ENCODE results near the gene CAMSAP3. TPM values are rescaled to one million over a fixed set of nuclear protein-coding genes. Genes with fewer than 3 reads are reported as not detected.
A peak's percentile ranks its signal among the peaks of the same experiment; 100 is the strongest.

CAMSAP3 gene
- total RNA-seq, 1 donor, result not detected

GRCh38 chr19:7596211-7596937 lies 711 bp downstream of the CAMSAP3 start:
- no peak for DNase-seq (ENCODE audit: low read depth)
- TF ChIP-seq CTCF (IDR thresholded peaks at IDR 0.05; ENCODE audit: insufficient read depth, low read length), result no peak
- no peak overlapping the region for H3K4me3 ChIP-seq (ENCODE audit: low read depth, low read length)

GRCh38 chr19:7597689-7598088 lies 2.0 kb downstream of the CAMSAP3 start:
- DNase-seq (ENCODE audit: low read depth), result no peak
- no peak for TF ChIP-seq CTCF (IDR thresholded peaks at IDR 0.05; ENCODE audit: insufficient read depth, low read length)
- no peak overlapping the region for H3K4me3 ChIP-seq (ENCODE audit: low read depth, low read length)

- TF ChIP-seq CTCF (IDR thresholded peaks at IDR 0.05; ENCODE audit: insufficient read depth, low read length), result no peak
- no peak for DNase-seq (ENCODE audit: low read depth)
- H3K4me3 ChIP-seq (ENCODE audit: low read depth, low read length), result no peak overlapping the region
Observed at GRCh38 chr19:7598180-7598579, 2.5 kb downstream of the CAMSAP3 start.

GRCh38 chr19:7600721-7601120 lies 5.1 kb downstream of the CAMSAP3 start:
- no peak for DNase-seq (ENCODE audit: low read depth)
- H3K4me3 ChIP-seq (ENCODE audit: low read depth, low read length), result no peak overlapping the region
- no peak for TF ChIP-seq CTCF (IDR thresholded peaks at IDR 0.05; ENCODE audit: insufficient read depth, low read length)

- DNase-seq (ENCODE audit: low read depth), result peak; percentile 14
- TF ChIP-seq CTCF (IDR thresholded peaks at IDR 0.05; ENCODE audit: insufficient read depth, low read length), result no peak
- no peak overlapping the region for H3K4me3 ChIP-seq (ENCODE audit: low read depth, low read length)
Observed at GRCh38 chr19:7602240-7602934, 6.7 kb downstream of the CAMSAP3 start.

GRCh38 chr19:7602935-7603497 lies 7.4 kb downstream of the CAMSAP3 start:
- TF ChIP-seq CTCF (IDR thresholded peaks at IDR 0.05; ENCODE audit: insufficient read depth, low read length), result no peak
- no peak overlapping the region for H3K4me3 ChIP-seq (ENCODE audit: low read depth, low read length)
- peak; percentile 13 for DNase-seq (ENCODE audit: low read depth)

Measured in fibroblast of the aortic adventitia (primary cell).